HepG2 (cell line): ENCODE measurements around the gene THOC1.

Experiments
- CHD2 ChIP-seq: IDR thresholded peaks from 2 replicates; pipeline ENCODE4 v1.6.1; 2011; ENCODE audit warnings: low read depth, low read length, improper control_type of control experiment
- MAX ChIP-seq: IDR thresholded peaks from 2 replicates; pipeline ENCODE4 v1.6.1; 2012; ENCODE audit warnings: inconsistent platforms
- ZBTB7B ChIP-seq: sonication (generic); formaldehyde crosslinking; IDR thresholded peaks from 2 replicates; pipeline ENCODE4 v1.4.0; 2020; ENCODE audit warnings: missing genetic modification reagents
- ZNF468 ChIP-seq: sonication (generic); formaldehyde crosslinking; IDR thresholded peaks from 2 replicates; pipeline ENCODE4 v1.8.0; 2022; ENCODE audit warnings: mild to moderate bottlenecking, moderate library complexity, missing genetic modification reagents

GRCh38 chr18:172361-172760, 95.5 kb downstream of the THOC1 start:
- TF ChIP-seq MAX (no peak), ZNF468 (CRISPR knock-in tag) (no peak), ZBTB7B (CRISPR knock-in tag) (no peak), CHD2 (no peak)
